NCI-H524 treated with DMSO at 0.1 percent for 48 hours (cell line): ENCODE measurements around the gene LRRK1.

Experiments used
- DNase-seq: peaks from one replicate; lab custom pipeline; 2025; lab: John Stamatoyannopoulos, UW

The LRRK1 gene

GRCh38 chr15:101114610-101115009, 195.5 kb downstream of the LRRK1 start:
- no peak for DNase-seq

GRCh38 chr15:101115393-101115785, 196.2 kb downstream of the LRRK1 start:
- no peak for DNase-seq

- DNase-seq = no peak
Observed at GRCh38 chr15:101115786-101116680, 196.9 kb downstream of the LRRK1 start.

- DNase-seq = no peak
Observed at GRCh38 chr15:101116681-101116976, 197.5 kb downstream of the LRRK1 start.

- no peak for DNase-seq
Observed at GRCh38 chr15:101118116-101118515, 199.0 kb downstream of the LRRK1 start.

- DNase-seq = no peak
Observed at GRCh38 chr15:101118615-101119014, 199.5 kb downstream of the LRRK1 start.

GRCh38 chr15:101119181-101119580, 200.0 kb downstream of the LRRK1 start:
- no peak for DNase-seq
